ENCODE measurements around the gene TRAP1. TPM values are rescaled to one million over a fixed set of nuclear protein-coding genes. Genes with fewer than 3 reads are reported as not detected.

The TRAP1 gene
- total RNA-seq, 1 experiment from 2014 or later, result 416 TPM

GRCh38 chr16:3654249-3654991, 62.9 kb downstream of the TRAP1 start, which contains the start of gene DNASE1:
DNASE1 (plus strand) TSS chr16:3654691; CDS start chr16:3655374, 683 bp downstream.
- intact Hi-C loops (cut with micrococcal nuclease), result no loop called here
- no TSS peak for BruUV-seq (replicated peaks)
- RAD21 ChIA-PET (ENCODE audit: low non-redundant PET in 1 of 2, low total read pairs in 2 of 2, uncharacterized antibody in 2 of 2, unreplicated experiment in 2 of 2), result no interaction called here
- no peak within 1 kb of the TSS; the same call in 1 of the 2 replicates for H3K4me2 ChIP-seq (ENCODE audit: low read length)
- POLR2A ChIA-PET, result no interaction called here
- H3K4me1 ChIP-seq (ENCODE audit: control insufficient read depth in 1 of 2, insufficient read depth in 2 of 2, low read length in 2 of 2), result peaks cover 12 to 24% of the 10 kb centered on the region in 2 experiments; a peak in 3 of 4 replicates
- TF ChIP-seq SP1 (IDR thresholded peaks at IDR 0.05; ENCODE audit: low read depth) (no peak), ZFX (IDR thresholded peaks at IDR 0.05) (no peak; the same call in 1 of the 2 replicates), TCF7L2 (IDR thresholded peaks at IDR 0.05; ENCODE audit: borderline replicate concordance, extremely low read depth, insufficient read depth, insufficient read length) (no peak), CTCF (IDR thresholded peaks at IDR 0.05 in 2 of 3, conservative IDR thresholded peaks at IDR 0.05 in 1 of 3; ENCODE audit: borderline replicate concordance in 1 of 3, insufficient read depth in 1 of 3, low read depth in 2 of 3, low read length in 2 of 3) (peak; percentile 55 to 91 (median 75); a peak in 5 of 6 replicates), CBX3 (IDR thresholded peaks at IDR 0.05; ENCODE audit: low read depth) (no peak), POLR2AphosphoS5 (IDR thresholded peaks at IDR 0.05; ENCODE audit: low read depth, low read length) (peak; percentile 11), ATF3 (IDR thresholded peaks at IDR 0.05) (no peak), RAD21 (IDR thresholded peaks at IDR 0.05; ENCODE audit: low read depth) (peak; percentile 65), YY1 (IDR thresholded peaks at IDR 0.05; ENCODE audit: extremely low read depth, insufficient replicate concordance, low read depth, low read length) (peak; percentile 53), EZH2 (IDR thresholded peaks at IDR 0.05) (no peak)
- H3K9ac ChIP-seq (ENCODE audit: low read length), result no peak within 1 kb of the TSS
- no peaks in the 10 kb centered on the region for H3K9me2 ChIP-seq (ENCODE audit: insufficient read depth)
- H3K27me3 ChIP-seq (ENCODE audit: insufficient read depth, low read length), result no peaks in the 10 kb centered on the region
- no peaks in the 10 kb centered on the region for H3K9me3 ChIP-seq (ENCODE audit: control insufficient read depth in 1 of 2, insufficient read depth in 1 of 2, low read depth in 1 of 2, low read length in 2 of 2)
- H2AFZ ChIP-seq (ENCODE audit: low read depth, low read length, poor library complexity, severe bottlenecking), result no peak within 1 kb of the TSS
- no peak within 1 kb of the TSS for H3K4me3 ChIP-seq (replicated peaks in 1 of 2; ENCODE audit: low read depth in 1 of 2, low read length in 2 of 2)
- 0 out of 2 replicates have a peak, but pooled peaks cover 3% of the 10 kb centered on the region for H4K20me1 ChIP-seq (ENCODE audit: insufficient read depth)
- peak; percentile 82 for ATAC-seq
- H3K36me3 ChIP-seq (ENCODE audit: control insufficient read depth in 1 of 2, insufficient read depth in 2 of 2, low read length in 2 of 2), result peaks cover 22 to 34% of the 10 kb centered on the region in 2 experiments
- peak; percentile 47 for DNase-seq (ENCODE audit: low read depth, low spot score)
- CTCF ChIA-PET, result interaction anchor here (0.6 to 0.9 kb wide), 9 partner anchors 8 to 302 kb away, joined by 3 to 7 read pairs (median 3); no protein-coding TSS in a partner anchor
- H3K27ac ChIP-seq (ENCODE audit: low read depth, low read length), result peak within 1 kb of the TSS; percentile 23; the same call in 1 of the 2 replicates
- H3K79me2 ChIP-seq (ENCODE audit: insufficient read depth, low read length), result no peaks in the 10 kb centered on the region
